GM12874 (cell line): ENCODE data around the gene LCE2B.

ENCODE experiments used
- CTCF ChIP-seq: IDR thresholded peaks from 2 replicates; pipeline ENCODE4 v1.5.1; 2011; ENCODE audit warnings: low read depth, mild to moderate bottlenecking, control low read depth, low read length, moderate library complexity; ENCODE audit not compliant: insufficient read depth

The LCE2B gene

GRCh38 chr1:152681616-152682015, 4.3 kb upstream of the LCE2B start:
- no peak for TF ChIP-seq CTCF

GRCh38 chr1:152683846-152684245, 2.1 kb upstream of the LCE2B start:
- TF ChIP-seq CTCF, result no peak

- TF ChIP-seq CTCF, result no peak
Observed at GRCh38 chr1:152697701-152698600, 12.0 kb downstream of the LCE2B start, which contains the start of gene LCE2A. LCE2A (plus strand) TSS chr1:152698345; CDS start chr1:152698902, 557 bp downstream.

GRCh38 chr1:152699746-152700145, 13.8 kb downstream of the LCE2B start:
- no peak for TF ChIP-seq CTCF

GRCh38 chr1:152707860-152708259, 21.9 kb downstream of the LCE2B start, which contains the start of gene LCE4A:
LCE4A (plus strand) TSS chr1:152708160; CDS start chr1:152709076, 916 bp downstream.
- TF ChIP-seq CTCF, result no peak

- TF ChIP-seq CTCF, result no peak
Observed at GRCh38 chr1:152718238-152718637, 32.3 kb downstream of the LCE2B start.

GRCh38 chr1:152725261-152725660, 39.3 kb downstream of the LCE2B start:
- TF ChIP-seq CTCF, result no peak
